Smooth muscle cell (in vitro differentiated cells): ENCODE results near the gene NSMF. TPM values are rescaled to one million over a fixed set of nuclear protein-coding genes. Genes with fewer than 3 reads are reported as not detected.

Source experiments
- DNase-seq: peaks from one replicate; lab custom pipeline; 2025; ENCODE audit not compliant: unreplicated experiment; lab: John Stamatoyannopoulos, UW
- H2AFZ ChIP-seq: fragments of 200-600 bp; sonication (generic); 2 replicates; pipeline ENCODE4 v1.6.0; 2016; ENCODE audit warnings: antibody characterized with exemption, low read depth, mild to moderate bottlenecking
- H3F3A ChIP-seq: fragments of 200-600 bp; sonication (generic); 2 replicates; pipeline ENCODE4 v1.6.0; 2017; ENCODE audit warnings: antibody characterized with exemption, low read depth
- H3K27ac ChIP-seq: fragments of 200-600 bp; sonication (generic); 2 replicates; pipeline ENCODE4 v1.5.1; 2016; ENCODE audit warnings: low read depth, mild to moderate bottlenecking
- H3K27me3 ChIP-seq: fragments of 200-600 bp; sonication (generic); 2 replicates; pipeline ENCODE4 v1.6.1; 2016; ENCODE audit warnings: low read depth, mild to moderate bottlenecking
- H3K36me3 ChIP-seq: fragments of 200-600 bp; sonication (generic); 2 replicates; pipeline ENCODE4 v1.5.1; 2016; ENCODE audit warnings: low read depth
- H3K4me1 ChIP-seq: fragments of 200-600 bp; sonication (generic); 2 replicates; pipeline ENCODE4 v1.5.1; 2016; ENCODE audit warnings: low read depth
- H3K4me2 ChIP-seq: fragments of 200-600 bp; sonication (generic); 2 replicates; pipeline ENCODE4 v1.6.0; 2016; ENCODE audit warnings: mild to moderate bottlenecking
- H3K4me3 ChIP-seq: fragments of 200-600 bp; sonication (generic); 2 replicates; pipeline ENCODE4 v1.5.1; 2016; ENCODE audit warnings: mild to moderate bottlenecking
- H3K79me2 ChIP-seq: fragments of 200-600 bp; sonication (generic); 2 replicates; pipeline ENCODE4 v1.6.0; 2016; ENCODE audit warnings: low read depth, mild to moderate bottlenecking
- H3K9ac ChIP-seq: fragments of 200-600 bp; sonication (generic); 2 replicates; pipeline ENCODE4 v1.6.0; 2016; ENCODE audit warnings: low read depth
- H3K9me3 ChIP-seq: fragments of 200-600 bp; sonication (generic); replicated peaks from 2 replicates; pipeline ENCODE4 v1.5.1; 2016; ENCODE audit warnings: low read depth
- H4K20me1 ChIP-seq: fragments of 200-600 bp; sonication (generic); 2 replicates; pipeline ENCODE4 v1.6.0; 2016; ENCODE audit warnings: low read depth
- CTCF ChIP-seq: fragments of 200-600 bp; sonication (generic); IDR thresholded peaks from 2 replicates; pipeline ENCODE4 v1.5.1; 2017; ENCODE audit warnings: borderline replicate concordance, mild to moderate bottlenecking, antibody characterized with exemption; ENCODE audit not compliant: insufficient read depth, poor library complexity, severe bottlenecking
- whole genome bisulfite sequencing: methylation state at CpG from one replicate; pipeline ENCODE4 v1.1.7; 2016; ENCODE audit warnings: low lambda C conversion rate; 5-methylcytosine and 5-hydroxymethylcytosine counted together
- polyA plus RNA-seq: library from polyadenylated mRNA; unstranded; fragments of >200 nt; fragmentation: Nextera tagmentation; extraction: Ambion mirVana; gene quantifications from 2 replicates; pipeline ENCODE4 v1.2.1, GENCODE V29; 2016
- total RNA-seq: library from RNA; depleted of rRNA; stranded (reverse); fragments of >200 nt; gene quantifications from 2 replicates; pipeline ENCODE4 v1.2.3, GENCODE V29; 2014

The NSMF gene
- total and polyA plus RNA-seq, 2 experiments from 2014 or later: 30.9 to 55.9 TPM

- 68% methylated on average over 11 of the region's 20 CpGs for WGBS
- Histone ChIP-seq H3K4me3 (no peak overlapping the region), H3K79me2 (no peaks in the 10 kb centered on the region), H3K4me1 (no peaks in the 10 kb centered on the region), H3K36me3 (no peaks in the 10 kb centered on the region), H3F3A (no peaks in the 10 kb centered on the region), H3K4me2 (no peak overlapping the region), H4K20me1 (no peaks in the 10 kb centered on the region), H3K27me3 (no peaks in the 10 kb centered on the region), H3K9ac (no peak overlapping the region), H3K27ac (no peak overlapping the region), H2AFZ (no peak overlapping the region), H3K9me3 (no peaks in the 10 kb centered on the region)
- no peak for DNase-seq
- no peak for TF ChIP-seq CTCF
These were observed 33.6 kb upstream of the NSMF start for GRCh38 chr9:137492464-137493363.

DNA sequence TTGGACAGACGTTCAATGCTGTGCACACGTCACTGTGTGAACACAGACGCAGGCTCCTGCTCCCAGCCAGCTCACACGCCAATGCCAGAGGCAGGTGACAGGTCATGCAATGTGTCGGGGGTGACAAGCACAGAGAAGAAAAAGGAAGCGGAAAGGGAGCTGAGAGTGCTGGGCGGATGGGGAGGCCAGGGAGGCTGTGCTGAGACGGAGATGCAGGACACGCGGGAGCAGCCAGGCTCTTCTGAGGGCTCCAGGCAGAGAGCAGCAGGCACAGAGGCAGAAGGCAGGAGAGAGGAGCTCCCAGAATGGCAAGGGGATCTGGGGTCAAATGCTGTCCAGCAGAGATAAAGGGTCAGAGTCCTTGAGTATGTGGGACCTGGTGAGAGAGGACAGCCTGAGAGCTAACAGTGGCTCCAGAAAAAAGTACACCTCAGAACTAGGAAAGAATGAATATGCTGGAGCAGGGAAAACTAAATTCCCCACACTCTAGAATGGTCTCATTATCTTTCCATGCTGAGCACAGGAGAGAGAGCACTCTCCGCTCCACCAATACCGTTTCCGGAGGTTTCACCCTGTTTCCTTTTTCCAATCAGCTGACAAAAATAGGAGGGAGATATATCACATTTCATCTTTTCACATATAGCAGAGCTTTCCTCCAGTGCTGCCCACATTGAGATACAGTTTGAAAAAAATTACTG is 32.8 kb upstream of the NSMF start:
- WGBS: 96% methylated on average over 13 of the region's 13 CpGs
- no peak overlapping the region for H2AFZ ChIP-seq
- no peaks in the 10 kb centered on the region for H3F3A ChIP-seq
- no peaks in the 10 kb centered on the region for H4K20me1 ChIP-seq
- H3K9ac ChIP-seq: no peak overlapping the region
- TF ChIP-seq CTCF: no peak
- no peak overlapping the region for H3K4me3 ChIP-seq
- no peaks in the 10 kb centered on the region for H3K4me1 ChIP-seq
- DNase-seq: no peak
- no peaks in the 10 kb centered on the region for H3K27me3 ChIP-seq
- no peak overlapping the region for H3K27ac ChIP-seq
- no peak overlapping the region for H3K4me2 ChIP-seq
- H3K9me3 ChIP-seq: no peaks in the 10 kb centered on the region
- no peaks in the 10 kb centered on the region for H3K36me3 ChIP-seq
- no peaks in the 10 kb centered on the region for H3K79me2 ChIP-seq

- H3F3A ChIP-seq: no peaks in the 10 kb centered on the region
- H2AFZ ChIP-seq: no peak overlapping the region
- H3K27me3 ChIP-seq: no peaks in the 10 kb centered on the region
- H3K4me1 ChIP-seq: no peaks in the 10 kb centered on the region
- no peak overlapping the region for H3K9ac ChIP-seq
- no peaks in the 10 kb centered on the region for H3K9me3 ChIP-seq
- 89% methylated on average over 9 of the region's 9 CpGs for WGBS
- H3K27ac ChIP-seq: no peak overlapping the region
- no peak overlapping the region for H3K4me2 ChIP-seq
- no peaks in the 10 kb centered on the region for H4K20me1 ChIP-seq
- no peak overlapping the region for H3K4me3 ChIP-seq
- no peaks in the 10 kb centered on the region for H3K79me2 ChIP-seq
- no peak for DNase-seq
- TF ChIP-seq CTCF: no peak
- H3K36me3 ChIP-seq: no peaks in the 10 kb centered on the region
These were observed 31.5 kb upstream of the NSMF start for GRCh38 chr9:137490532-137491186.
